Naive thymus-derived CD4-positive, alpha-beta T cell (primary cell): ENCODE data around the gene BSND. TPM values are rescaled to one million over a fixed set of nuclear protein-coding genes. Genes with fewer than 3 reads are reported as not detected.
A peak's percentile ranks its signal among the peaks of the same experiment; 100 is the strongest.

Experiments used
- ATAC-seq: fragments of 150-1000 bp; cut with Tn5 transposase; 2 replicates; pipeline ENCODE4 v1.10.0; 2021; ENCODE audit warnings: mild to moderate bottlenecking, moderate library complexity
- CTCF ChIA-PET: fragments of 350-600 bp; sonication (Branson Sonifier 250); formaldehyde crosslinking; loops from one replicate; lab custom pipeline; 2021; ENCODE audit warnings: antibody characterized with exemption; lab: Charles Lee
- POLR2A ChIA-PET: fragments of 350-600 bp; sonication (Branson Sonifier 250); formaldehyde crosslinking; loops from one replicate; lab custom pipeline; 2021; ENCODE audit warnings: antibody characterized with exemption, inconsistent platforms; lab: Charles Lee
- DNase-seq, 9 donors: peaks; one replicate each; pipeline versions ENCODE4 v3.0.0 to v3.0.0-alpha.2; 2020 to 2022; ENCODE audit warnings: mixed read lengths in 1 of 9
- H3K27ac ChIP-seq: one replicate; pipeline ENCODE4 v1.7.0; 2013; ENCODE audit warnings: mild to moderate bottlenecking, low read depth, low read length, moderate library complexity
- H3K27me3 ChIP-seq, 2 donors: one replicate each; pipeline ENCODE4 v1.7.0; 2013; ENCODE audit warnings: low read length in 2 of 2, mild to moderate bottlenecking in 2 of 2, moderate library complexity in 2 of 2; ENCODE audit not compliant: control insufficient read depth in 2 of 2, insufficient read depth in 2 of 2
- H3K36me3 ChIP-seq, 3 experiments: 1 replicate in 2 of 3; 2 replicates in 1 of 3; pipeline ENCODE4 v1.7.0; 2013; ENCODE audit warnings: low read length in 3 of 3, mild to moderate bottlenecking in 3 of 3, moderate library complexity in 1 of 3; ENCODE audit not compliant: insufficient read depth in 3 of 3, control insufficient read depth in 2 of 3
- H3K4me1 ChIP-seq, 2 donors: one replicate each; pipeline ENCODE4 v1.7.0; 2013; ENCODE audit warnings: low read length in 2 of 2, mild to moderate bottlenecking in 2 of 2, moderate library complexity in 1 of 2; ENCODE audit not compliant: control insufficient read depth in 2 of 2, insufficient read depth in 2 of 2
- H3K4me3 ChIP-seq: 2 replicates; pipeline ENCODE4 v1.7.0; 2013; ENCODE audit warnings: mild to moderate bottlenecking, low read length
- H3K9me3 ChIP-seq, 3 experiments: 1 replicate in 2 of 3; 2 replicates in 1 of 3; pipeline ENCODE4 v1.7.0; 2013; ENCODE audit warnings: low read length in 3 of 3; ENCODE audit not compliant: control insufficient read depth in 2 of 3
- H3K27ac Mint-ChIP-seq, 9 donors: one replicate each; pipeline ENCODE4 v1.8.0; 2020 to 2022; ENCODE audit warnings: mixed read lengths in 9 of 9, mild to moderate bottlenecking in 8 of 9, moderate library complexity in 5 of 9, inconsistent platforms in 2 of 9
- H3K27me3 Mint-ChIP-seq, 5 donors: one replicate each; pipeline ENCODE4 v1.8.0; 2021 to 2022; ENCODE audit warnings: mixed read lengths in 5 of 5, mild to moderate bottlenecking in 1 of 5
- H3K36me3 Mint-ChIP-seq, 5 donors: one replicate each; pipeline ENCODE4 v1.8.0; 2020 to 2022; ENCODE audit warnings: mixed read lengths in 5 of 5, mild to moderate bottlenecking in 3 of 5, inconsistent platforms in 1 of 5
- H3K4me1 Mint-ChIP-seq, 7 donors: one replicate each; pipeline ENCODE4 v1.8.0; 2020 to 2022; ENCODE audit warnings: mixed read lengths in 7 of 7, mild to moderate bottlenecking in 3 of 7, inconsistent platforms in 1 of 7
- H3K4me3 Mint-ChIP-seq, 10 donors: one replicate each; pipeline ENCODE4 v1.8.0; 2020 to 2022; ENCODE audit warnings: mild to moderate bottlenecking in 10 of 10, mixed read lengths in 10 of 10, moderate library complexity in 6 of 10, inconsistent platforms in 2 of 10
- H3K9me3 Mint-ChIP-seq, 11 donors: one replicate each; pipeline ENCODE4 v1.8.0; 2020 to 2022; ENCODE audit warnings: mixed read lengths in 11 of 11, mild to moderate bottlenecking in 4 of 11, inconsistent platforms in 1 of 11, moderate library complexity in 1 of 11
- intact Hi-C, 2 donors: fragments of 100-400 bp; cut with micrococcal nuclease; formaldehyde crosslinking; loops; one replicate each; pipeline ENCODE4 v1.15.1; 2023
- polyA plus RNA-seq, 2 donors: library from polyadenylated mRNA; unstranded; fragments of 300-500 nt; fragmentation: Illumina TruSeq; gene quantifications; one replicate each; pipeline ENCODE4 v1.2.3, GENCODE V29; 2021
- total RNA-seq, 6 experiments: library from RNA in 5 of 6; stranded (reverse) in 5 of 6; gene quantifications; 1 replicate in 5 of 6; 2 replicates in 1 of 6; pipeline ENCODE4 v1.2.3 and lab custom pipeline; 2021 to 2026

The BSND gene
- total and polyA plus RNA-seq, 7 experiments from 2014 or later: 0.05 TPM; not detected in 6

- no peaks in the 10 kb centered on the region for H3K9me3 ChIP-seq
- no peaks in the 10 kb centered on the region for H3K27me3 ChIP-seq
- H3K27ac ChIP-seq: no peak overlapping the region
- peak overlapping the region in 1 of 10 donors; percentile 42 for H3K4me3 Mint-ChIP-seq
- H3K27ac Mint-ChIP-seq: no peak overlapping the region
- H3K36me3 ChIP-seq: no peaks in the 10 kb centered on the region
- DNase-seq (no peak), ATAC-seq (no peak)
- H3K4me3 ChIP-seq: no peak overlapping the region
- peaks cover 0 to 1% (median 0%) of the 10 kb centered on the region in 5 donors for H3K36me3 Mint-ChIP-seq
- POLR2A ChIA-PET: no interaction called here
- H3K4me1 Mint-ChIP-seq: peaks cover 12 to 22% (median 19%) of the 10 kb centered on the region in 7 donors
- H3K27me3 Mint-ChIP-seq: peaks cover 21 to 40% (median 34%) of the 10 kb centered on the region in 5 donors
- intact Hi-C loops: no loop called here
- H3K9me3 Mint-ChIP-seq: peaks cover 0 to 5% (median 0%) of the 10 kb centered on the region in 11 donors
- H3K4me1 ChIP-seq: peaks cover 10 to 14% of the 10 kb centered on the region in 2 donors
- CTCF ChIA-PET: interaction anchor here (1.0 kb wide), 1 partner anchor 10 kb away, joined by 4 read pairs; no protein-coding TSS in a partner anchor
These were observed 1.7 kb downstream of the BSND start for GRCh38 chr1:55000110-55001085.

- H3K4me1 ChIP-seq: peaks cover under 1 to 8% of the 10 kb centered on the region in 2 donors
- no peak for ATAC-seq
- no peaks in the 10 kb centered on the region for H3K27me3 ChIP-seq
- peaks cover 12 to 31% (median 25%) of the 10 kb centered on the region in 5 donors for H3K27me3 Mint-ChIP-seq
- ChIA-PET POLR2A (no interaction called here), CTCF (interaction anchor here (1.0 kb wide), 1 partner anchor 11 kb away, joined by 4 read pairs; no protein-coding TSS in a partner anchor)
- DNase-seq: no peak
- peaks cover 3 to 12% (median 10%) of the 10 kb centered on the region in 7 donors for H3K4me1 Mint-ChIP-seq
- H3K36me3 Mint-ChIP-seq: no peaks in the 10 kb centered on the region
- H3K4me3 ChIP-seq: no peak overlapping the region
- H3K36me3 ChIP-seq: no peaks in the 10 kb centered on the region
- intact Hi-C loops: no loop called here
- peaks cover 0 to 1% (median 0%) of the 10 kb centered on the region in 11 donors for H3K9me3 Mint-ChIP-seq
- H3K9me3 ChIP-seq: no peaks in the 10 kb centered on the region
- H3K27ac Mint-ChIP-seq: no peak overlapping the region
- H3K27ac ChIP-seq: no peak overlapping the region
- no peak overlapping the region for H3K4me3 Mint-ChIP-seq
These were observed 2.6 kb downstream of the BSND start for GRCh38 chr1:55001311-55001710.

- intact Hi-C loops: no loop called here
- no peak overlapping the region for H3K4me3 ChIP-seq
- H3K4me1 Mint-ChIP-seq: no peaks in the 10 kb centered on the region
These were observed 4.0 kb downstream of the BSND start for GRCh38 chr1:55002686-55003085.

GRCh38 chr1:55005351-55006140 lies 6.8 kb downstream of the BSND start:
- DNase-seq: no peak
- Histone ChIP-seq H3K4me1 (no peaks in the 10 kb centered on the region), H3K9me3 (no peaks in the 10 kb centered on the region), H3K27ac (no peak overlapping the region), H3K36me3 (no peaks in the 10 kb centered on the region), H3K27me3 (no peaks in the 10 kb centered on the region), H3K4me3 (no peak overlapping the region)
- ChIA-PET CTCF (no interaction called here), POLR2A (no interaction called here)
- H3K27ac Mint-ChIP-seq: no peak overlapping the region
- no peaks in the 10 kb centered on the region for H3K9me3 Mint-ChIP-seq
- intact Hi-C loops: no loop called here
- peaks cover 0 to 2% (median 0%) of the 10 kb centered on the region in 5 donors for H3K27me3 Mint-ChIP-seq
- ATAC-seq: no peak
- no peaks in the 10 kb centered on the region for H3K4me1 Mint-ChIP-seq
- no peaks in the 10 kb centered on the region for H3K36me3 Mint-ChIP-seq
- no peak overlapping the region for H3K4me3 Mint-ChIP-seq

More at GRCh38 chr1:55002686-55003085, 4.0 kb downstream of the BSND start:
- Histone ChIP-seq H3K4me1 (no peaks in the 10 kb centered on the region), H3K27ac (no peak overlapping the region), H3K9me3 (no peaks in the 10 kb centered on the region), H3K27me3 (no peaks in the 10 kb centered on the region), H3K36me3 (no peaks in the 10 kb centered on the region)
- no peak for ATAC-seq
- no peak overlapping the region for H3K27ac Mint-ChIP-seq
- H3K9me3 Mint-ChIP-seq: no peaks in the 10 kb centered on the region
- DNase-seq: no peak
- ChIA-PET POLR2A (no interaction called here), CTCF (interaction anchor here (1.1 to 1.6 kb wide), 2 partner anchors 15 to 52 kb away, joined by 3 to 4 read pairs; no protein-coding TSS in a partner anchor)
- H3K36me3 Mint-ChIP-seq: no peaks in the 10 kb centered on the region
- H3K4me3 Mint-ChIP-seq: no peak overlapping the region
- peaks cover 4 to 17% (median 15%) of the 10 kb centered on the region in 5 donors for H3K27me3 Mint-ChIP-seq

- Histone ChIP-seq H3K4me3 (no peak overlapping the region), H3K36me3 (no peaks in the 10 kb centered on the region), H3K27me3 (no peaks in the 10 kb centered on the region), H3K4me1 (no peaks in the 10 kb centered on the region), H3K27ac (no peak overlapping the region), H3K9me3 (no peaks in the 10 kb centered on the region)
- Mint-ChIP-seq H3K9me3 (no peaks in the 10 kb centered on the region), H3K36me3 (no peaks in the 10 kb centered on the region), H3K4me3 (no peak overlapping the region), H3K27me3 (no peaks in the 10 kb centered on the region), H3K4me1 (no peaks in the 10 kb centered on the region), H3K27ac (no peak overlapping the region)
- DNase-seq (no peak), ATAC-seq (no peak)
- POLR2A ChIA-PET: no interaction called here
- CTCF ChIA-PET: no interaction called here
- intact Hi-C loops: no loop called here
These were observed 8.2 kb downstream of the BSND start for GRCh38 chr1:55006931-55007330.

- Histone ChIP-seq H3K36me3 (no peaks in the 10 kb centered on the region), H3K9me3 (no peaks in the 10 kb centered on the region), H3K4me3 (no peak overlapping the region), H3K27ac (no peak overlapping the region), H3K27me3 (no peaks in the 10 kb centered on the region), H3K4me1 (no peaks in the 10 kb centered on the region)
- CTCF ChIA-PET: no interaction called here
- Mint-ChIP-seq H3K36me3 (no peaks in the 10 kb centered on the region), H3K4me1 (no peaks in the 10 kb centered on the region), H3K27me3 (peaks cover 0 to 4% (median 0%) of the 10 kb centered on the region in 5 donors), H3K9me3 (no peaks in the 10 kb centered on the region), H3K4me3 (no peak overlapping the region), H3K27ac (no peak overlapping the region)
- DNase-seq: no peak
- POLR2A ChIA-PET: no interaction called here
- ATAC-seq: no peak
- intact Hi-C loops: no loop called here
These were observed 8.9 kb downstream of the BSND start for GRCh38 chr1:55007625-55008024.
